Body of pancreas (tissue), 4 donors: ENCODE measurements around the gene TIPARP.

ENCODE experiments used
- CTCF ChIP-seq, 7 experiments: fragments of 450-650 bp in 4 of 7; fragments of 200-600 bp in 3 of 7; sonication (generic) in 3 of 7; IDR thresholded peaks; one replicate each; pipeline ENCODE4 v1.5.1; 2016 to 2019; ENCODE audit warnings: antibody characterized with exemption in 7 of 7
- POLR2A ChIP-seq, 3 donors: fragments of 450-650 bp; IDR thresholded peaks; one replicate each; pipeline ENCODE4 v1.6.1; 2016; ENCODE audit warnings: antibody characterized with exemption in 3 of 3, mild to moderate bottlenecking in 2 of 3

- TF ChIP-seq CTCF (IDR thresholded peaks at IDR 0.05): no peak
- no peak for TF ChIP-seq POLR2A (IDR thresholded peaks at IDR 0.05)
Observed at GRCh38 chr3:156743859-156744258, 69.5 kb downstream of the TIPARP start.
